Esophagus muscularis mucosa (tissue), 4 donors: ENCODE data around the gene ARID4B. TPM values are rescaled to one million over a fixed set of nuclear protein-coding genes. Genes with fewer than 3 reads are reported as not detected.

Experiments used
- DNase-seq: peaks from one replicate; pipeline ENCODE4 v3.0.0-alpha.2; 2017; ENCODE audit errors: extremely low spot score
- H3K27ac ChIP-seq, 4 donors: fragments of 200-600 bp; sonication (generic); replicated peaks in 1 of 4; 1 replicate in 3 of 4; 2 replicates in 1 of 4; pipeline ENCODE4 v1.5.1; 2016 to 2019; ENCODE audit warnings: mild to moderate bottlenecking in 1 of 4
- H3K27me3 ChIP-seq, 4 donors: fragments of 200-600 bp; sonication (generic); one replicate each; pipeline versions ENCODE4 v1.5.1 to v1.6.0; 2016 to 2019
- H3K36me3 ChIP-seq, 4 donors: fragments of 200-600 bp; sonication (generic); one replicate each; pipeline ENCODE4 v1.5.1; 2016 to 2019
- H3K4me1 ChIP-seq, 4 donors: fragments of 200-600 bp; sonication (generic); one replicate each; pipeline ENCODE4 v1.5.1; 2016 to 2019
- H3K4me3 ChIP-seq, 4 donors: fragments of 200-600 bp; sonication (generic); 1 replicate in 2 of 4; 2 replicates in 2 of 4; pipeline ENCODE4 v1.5.1; 2016 to 2019; ENCODE audit warnings: mild to moderate bottlenecking in 4 of 4, moderate library complexity in 1 of 4
- H3K9me3 ChIP-seq, 4 donors: fragments of 200-600 bp; sonication (generic); 1 replicate in 3 of 4; 2 replicates in 1 of 4; pipeline ENCODE4 v1.5.1; 2016 to 2019
- EP300 ChIP-seq: sonication (generic); formaldehyde crosslinking; IDR thresholded peaks from one replicate; pipeline ENCODE4 v1.6.1; 2017; ENCODE audit warnings: antibody characterized with exemption
- POLR2A ChIP-seq: fragments of 450-650 bp; IDR thresholded peaks from one replicate; pipeline ENCODE4 v1.6.1; 2017; ENCODE audit warnings: antibody characterized with exemption, moderate library complexity, mild to moderate bottlenecking, low read depth
- POLR2AphosphoS5 ChIP-seq, 2 donors: sonication (generic); formaldehyde crosslinking; IDR thresholded peaks; one replicate each; pipeline ENCODE4 v1.6.1; 2017; ENCODE audit warnings: antibody characterized with exemption in 2 of 2
- WGBS: methylation state at CpG from one replicate; pipeline ENCODE4 v1.1.5; 2018; 5-methylcytosine and 5-hydroxymethylcytosine counted together
- intact Hi-C: fragments of 100-400 bp; cut with DNase I; formaldehyde crosslinking; loops from one replicate; pipeline ENCODE4 v1.15.1; 2023
- total RNA-seq, 4 donors: library from RNA; depleted of rRNA; stranded (reverse); fragments of >200 nt; gene quantifications; one replicate each; pipeline versions ENCODE4 v1.1.0 to v1.2.1, GENCODE V29; 2016
- TF ChIP-seq, protein P1 (sequence below), 3 experiments: fragments of 200-600 bp in 2 of 3; fragments of 450-650 bp in 1 of 3; sonication (generic) in 2 of 3; IDR thresholded peaks; one replicate each; pipeline ENCODE4 v1.5.1; 2017 to 2019; ENCODE audit warnings: antibody characterized with exemption in 3 of 3, mild to moderate bottlenecking in 2 of 3, moderate library complexity in 1 of 3

Gene ARID4B
- total RNA-seq, 4 donors from 2014 or later, result 23.0 to 38.2 (median 29.2) TPM

DNA sequence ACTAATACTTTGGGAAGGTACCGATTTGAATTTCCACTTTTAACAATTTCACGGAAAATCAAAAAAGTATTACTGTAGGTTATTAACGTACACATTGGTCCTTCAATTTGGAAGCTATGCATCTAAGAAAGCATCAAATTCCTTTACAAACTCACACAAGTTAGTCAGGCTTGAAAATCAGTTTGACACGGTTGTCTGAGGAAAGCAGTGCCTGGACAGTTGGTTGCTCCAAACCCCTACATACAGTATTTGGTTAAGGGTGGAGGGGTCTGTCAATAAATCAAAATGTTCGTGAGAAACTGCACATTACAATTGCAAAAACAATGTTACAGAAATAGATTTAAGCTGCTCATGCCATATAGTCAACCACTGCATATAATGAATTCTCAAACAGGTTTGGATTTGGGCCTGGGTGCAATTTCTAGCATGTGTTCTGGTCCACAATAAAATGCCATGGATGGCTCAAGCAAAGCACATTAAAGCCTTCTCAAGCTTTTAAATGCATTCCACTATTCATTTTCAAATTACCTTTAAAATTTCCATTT is 147.0 kb downstream of the ARID4B start:
- TF ChIP-seq, protein P1, sequence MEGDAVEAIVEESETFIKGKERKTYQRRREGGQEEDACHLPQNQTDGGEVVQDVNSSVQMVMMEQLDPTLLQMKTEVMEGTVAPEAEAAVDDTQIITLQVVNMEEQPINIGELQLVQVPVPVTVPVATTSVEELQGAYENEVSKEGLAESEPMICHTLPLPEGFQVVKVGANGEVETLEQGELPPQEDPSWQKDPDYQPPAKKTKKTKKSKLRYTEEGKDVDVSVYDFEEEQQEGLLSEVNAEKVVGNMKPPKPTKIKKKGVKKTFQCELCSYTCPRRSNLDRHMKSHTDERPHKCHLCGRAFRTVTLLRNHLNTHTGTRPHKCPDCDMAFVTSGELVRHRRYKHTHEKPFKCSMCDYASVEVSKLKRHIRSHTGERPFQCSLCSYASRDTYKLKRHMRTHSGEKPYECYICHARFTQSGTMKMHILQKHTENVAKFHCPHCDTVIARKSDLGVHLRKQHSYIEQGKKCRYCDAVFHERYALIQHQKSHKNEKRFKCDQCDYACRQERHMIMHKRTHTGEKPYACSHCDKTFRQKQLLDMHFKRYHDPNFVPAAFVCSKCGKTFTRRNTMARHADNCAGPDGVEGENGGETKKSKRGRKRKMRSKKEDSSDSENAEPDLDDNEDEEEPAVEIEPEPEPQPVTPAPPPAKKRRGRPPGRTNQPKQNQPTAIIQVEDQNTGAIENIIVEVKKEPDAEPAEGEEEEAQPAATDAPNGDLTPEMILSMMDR (IDR thresholded peaks at IDR 0.05), result no peak
- TF ChIP-seq POLR2A (no peak), EP300 (no peak), POLR2AphosphoS5 (IDR thresholded peaks at IDR 0.05) (no peak)
- Histone ChIP-seq H3K36me3 (peaks cover 32 to 51% (median 48%) of the 10 kb centered on the region in 4 donors), H3K27me3 (no peaks in the 10 kb centered on the region), H3K4me1 (no peaks in the 10 kb centered on the region), H3K27ac (no peak overlapping the region), H3K9me3 (no peaks in the 10 kb centered on the region), H3K4me3 (no peak overlapping the region)
- intact Hi-C loops, result no loop called here
- no peak for DNase-seq
- 94% methylated on average over 5 of the region's 5 CpGs for WGBS

DNA sequence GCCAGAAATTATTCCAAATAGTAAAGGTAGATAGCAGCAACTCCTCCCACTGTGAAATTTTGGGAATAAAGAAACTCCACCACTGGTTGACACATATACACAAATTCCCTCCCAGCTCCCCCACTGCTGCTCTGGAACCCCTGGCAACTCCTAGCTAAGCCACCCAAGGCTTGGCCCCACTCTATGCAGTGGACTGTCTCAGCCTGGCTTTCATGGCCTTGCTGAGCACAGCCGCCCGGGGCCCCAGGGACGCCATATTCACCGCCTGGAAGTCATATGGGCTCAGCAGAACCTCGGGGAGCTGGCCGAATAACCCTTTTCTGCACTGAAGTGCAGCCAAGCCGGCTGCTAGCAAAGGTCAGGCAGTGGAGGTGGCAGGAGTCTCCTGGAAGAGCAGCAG is 151.5 kb downstream of the ARID4B start:
- H3K36me3 ChIP-seq, result peaks cover 40 to 75% (median 62%) of the 10 kb centered on the region in 4 donors

DNA sequence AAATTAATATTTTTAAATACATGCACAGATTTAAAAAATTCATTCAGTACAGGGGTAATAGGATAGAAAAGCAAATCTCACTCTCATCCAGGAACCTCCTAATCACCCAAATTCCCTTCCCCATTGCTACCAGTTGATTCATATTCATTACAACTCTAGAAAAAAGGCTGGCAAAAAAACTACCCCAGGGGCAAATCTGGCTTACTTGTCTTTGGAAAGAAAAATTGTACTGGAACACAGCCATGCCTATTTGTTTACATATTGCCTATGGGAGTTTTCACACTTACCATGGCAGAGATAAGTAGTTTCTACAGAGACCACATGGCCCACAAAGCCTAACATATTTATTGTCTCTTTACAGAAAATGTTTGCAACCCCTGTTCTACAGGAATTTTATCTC is 158.0 kb downstream of the ARID4B start:
- Histone ChIP-seq H3K4me3 (no peak overlapping the region), H3K36me3 (peaks cover 32 to 78% (median 61%) of the 10 kb centered on the region in 4 donors)
- intact Hi-C loops, result loop anchor here (10.0 kb wide), 1 partner anchor 65 kb away; no protein-coding TSS in a partner anchor

More for the DNA sequence above, 151.5 kb downstream of the ARID4B start:
- Histone ChIP-seq H3K4me3 (no peak overlapping the region), H3K9me3 (no peaks in the 10 kb centered on the region), H3K27me3 (no peaks in the 10 kb centered on the region), H3K4me1 (no peaks in the 10 kb centered on the region), H3K27ac (no peak overlapping the region)
- WGBS, result 89% methylated on average over 7 of the region's 7 CpGs
- intact Hi-C loops, result no loop called here
- DNase-seq, result no peak
- TF ChIP-seq POLR2AphosphoS5 (IDR thresholded peaks at IDR 0.05) (no peak), EP300 (no peak), POLR2A (no peak)
- TF ChIP-seq, protein P1 (IDR thresholded peaks at IDR 0.05), result no peak

DNA sequence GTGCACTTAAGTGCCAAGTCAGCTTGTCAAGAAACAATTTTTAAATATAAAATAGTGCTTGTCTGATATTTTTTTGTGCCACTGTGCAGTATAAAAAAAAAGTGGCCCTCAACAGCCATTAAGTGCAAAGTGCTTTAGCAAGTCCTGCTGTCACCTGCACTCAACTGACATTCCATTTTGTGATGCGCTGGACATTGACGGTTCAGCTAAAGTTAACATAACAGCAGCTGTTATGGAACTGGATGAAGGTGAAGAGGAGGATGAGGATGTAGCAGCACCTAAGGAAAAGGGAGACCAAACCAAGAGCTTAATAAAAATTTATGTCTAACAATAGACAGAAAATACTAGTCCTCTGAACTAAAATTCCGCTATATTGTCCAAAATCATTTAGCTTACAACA is 159.6 kb downstream of the ARID4B start:
- TF ChIP-seq, protein P1 (IDR thresholded peaks at IDR 0.05), result no peak
- TF ChIP-seq EP300, result no peak
- TF ChIP-seq POLR2AphosphoS5 (IDR thresholded peaks at IDR 0.05), result no peak
- no peak for TF ChIP-seq POLR2A
- H3K36me3 ChIP-seq, result peaks cover 26 to 65% (median 48%) of the 10 kb centered on the region in 4 donors
- no peak for DNase-seq
- H3K4me1 ChIP-seq, result no peaks in the 10 kb centered on the region
- H3K27me3 ChIP-seq, result no peaks in the 10 kb centered on the region
- H3K27ac ChIP-seq, result no peak overlapping the region
- no peak overlapping the region for H3K4me3 ChIP-seq
- intact Hi-C loops, result loop anchor here (10.0 kb wide), 1 partner anchor 64 kb away; no protein-coding TSS in a partner anchor
- no peaks in the 10 kb centered on the region for H3K9me3 ChIP-seq
- 94% methylated on average over 3 of the region's 3 CpGs for WGBS

More for the DNA sequence above, 158.0 kb downstream of the ARID4B start:
- H3K4me1 ChIP-seq, result no peaks in the 10 kb centered on the region
- DNase-seq, result no peak
- no peaks in the 10 kb centered on the region for H3K9me3 ChIP-seq
- no peak overlapping the region for H3K27ac ChIP-seq
- no peaks in the 10 kb centered on the region for H3K27me3 ChIP-seq
- TF ChIP-seq POLR2A (no peak), POLR2AphosphoS5 (IDR thresholded peaks at IDR 0.05) (no peak), EP300 (no peak)
- TF ChIP-seq, protein P1 (IDR thresholded peaks at IDR 0.05), result no peak
